GM18508 (cell line): ENCODE results near the gene ADGRV1.
A peak's percentile ranks its signal among the peaks of the same experiment; 100 is the strongest.

Experiments used
- ATAC-seq: cut with Tn5 transposase; IDR thresholded peaks from one replicate; pipeline ENCODE4 v1.9.1; 2021; ENCODE audit warnings: moderate number of reproducible peaks; ENCODE audit not compliant: insufficient read depth, unreplicated experiment

The ADGRV1 gene

DNA sequence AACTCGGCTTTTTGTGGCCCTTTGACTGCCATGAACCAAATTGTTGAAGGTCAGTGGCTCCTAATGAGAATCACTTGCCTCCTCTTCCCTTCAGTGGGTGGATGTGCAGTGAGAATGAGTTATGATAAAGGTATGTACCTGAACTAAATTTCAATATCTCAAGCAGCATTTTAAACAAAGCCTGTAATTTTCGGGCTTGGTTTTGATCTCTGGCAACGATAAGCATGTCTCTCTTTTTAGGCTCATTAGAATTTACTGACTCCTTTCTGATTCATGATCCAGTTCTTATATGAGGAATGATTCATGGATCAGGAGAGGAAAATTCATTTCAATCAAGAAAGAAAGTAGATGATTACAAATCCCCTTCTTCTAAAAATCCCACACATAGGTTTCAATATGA, 519.0 kb downstream of the ADGRV1 start:
- no peak for ATAC-seq

DNA sequence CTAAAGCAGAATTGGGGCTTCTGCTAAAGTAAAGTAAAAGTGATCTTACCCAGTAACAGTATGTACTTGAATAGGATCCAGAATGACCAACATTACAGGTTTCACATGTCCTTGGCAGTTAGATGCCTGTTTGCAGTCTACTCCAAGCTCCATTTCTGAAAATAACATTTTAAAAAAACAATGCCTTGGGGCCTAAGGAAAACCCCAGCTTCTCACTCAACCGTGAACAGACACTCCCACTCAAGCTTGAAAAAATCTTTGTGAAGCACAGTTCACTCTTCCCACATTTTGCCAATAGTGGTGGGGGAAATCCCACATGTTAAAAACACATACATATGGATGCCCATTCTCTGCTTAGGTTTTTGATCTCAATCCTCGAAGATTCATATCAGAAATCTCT, 520.4 kb downstream of the ADGRV1 start:
- no peak for ATAC-seq

DNA sequence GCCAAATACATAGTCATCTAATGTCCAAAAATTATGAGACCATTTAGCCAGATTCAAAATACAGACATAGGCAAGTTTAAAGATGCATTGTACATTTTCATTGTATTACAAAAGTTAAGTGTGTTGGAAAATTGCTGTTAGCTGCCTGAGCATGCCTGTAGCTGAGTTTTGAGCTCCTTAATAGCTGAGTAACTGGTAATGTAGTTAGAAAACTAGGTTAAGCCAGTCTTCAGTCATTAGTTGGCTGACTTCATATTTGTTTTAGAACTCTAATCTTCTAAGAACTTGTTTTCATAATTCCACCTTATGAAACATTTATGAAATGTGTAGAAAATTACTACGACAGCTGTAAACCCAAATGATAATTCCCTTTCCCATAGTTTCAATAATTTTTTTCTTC, 531.2 kb downstream of the ADGRV1 start:
- no peak for ATAC-seq

DNA sequence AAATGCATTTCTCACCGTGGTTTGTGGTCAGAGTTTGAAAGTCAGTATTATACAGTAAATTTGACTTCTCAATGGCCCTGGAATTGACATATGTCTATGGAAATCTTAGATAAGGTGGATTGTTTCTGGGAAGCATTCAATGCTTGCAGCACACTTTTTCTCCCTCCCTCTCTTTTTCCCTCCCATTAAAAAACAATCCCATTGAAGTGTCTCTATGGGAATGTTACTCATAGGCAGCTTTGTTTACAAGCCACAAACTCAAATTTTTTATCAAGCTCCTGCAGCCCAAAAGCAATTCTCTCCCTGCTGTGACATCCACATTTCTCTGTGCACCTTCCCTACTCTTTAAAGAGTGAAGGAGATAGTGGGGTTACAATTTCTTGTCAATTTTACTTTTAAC, 532.4 kb downstream of the ADGRV1 start:
- no peak for ATAC-seq

DNA sequence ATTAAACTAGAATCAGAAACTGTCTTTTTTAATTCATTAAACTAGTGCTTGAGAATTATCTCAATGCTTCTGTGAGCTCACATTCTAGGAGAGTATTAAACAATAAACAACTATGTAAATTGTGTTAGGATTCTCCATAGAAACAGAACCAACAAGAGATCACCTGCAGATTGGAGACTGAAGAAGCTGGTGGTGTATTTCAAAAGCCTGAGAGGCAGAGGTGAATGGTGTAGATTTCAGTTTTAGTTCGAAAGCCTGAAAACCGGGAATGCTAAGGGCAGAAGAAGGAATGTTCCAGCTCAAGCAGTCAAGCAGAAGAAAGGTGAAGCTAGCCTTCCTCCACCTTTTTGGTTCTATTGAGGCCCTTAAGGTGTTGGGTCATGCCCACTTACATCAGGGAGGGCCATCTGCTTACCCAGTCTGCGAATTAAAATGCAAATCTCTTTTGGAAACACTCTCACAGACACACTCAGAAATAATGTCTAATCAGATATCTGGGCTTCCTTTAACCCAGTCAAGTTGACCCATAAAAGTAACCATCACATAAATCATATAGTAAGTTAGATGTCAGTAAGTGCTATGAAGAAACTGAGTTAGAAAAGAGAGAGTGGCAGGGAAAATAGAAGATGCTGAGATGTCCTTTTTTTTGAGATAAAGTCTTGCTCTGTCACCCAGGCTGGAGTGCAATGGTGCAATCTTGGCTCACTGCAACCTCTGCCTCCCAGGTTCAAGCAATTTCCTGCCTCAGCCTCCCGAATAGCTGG, 533.1 kb downstream of the ADGRV1 start:
- no peak for ATAC-seq

DNA sequence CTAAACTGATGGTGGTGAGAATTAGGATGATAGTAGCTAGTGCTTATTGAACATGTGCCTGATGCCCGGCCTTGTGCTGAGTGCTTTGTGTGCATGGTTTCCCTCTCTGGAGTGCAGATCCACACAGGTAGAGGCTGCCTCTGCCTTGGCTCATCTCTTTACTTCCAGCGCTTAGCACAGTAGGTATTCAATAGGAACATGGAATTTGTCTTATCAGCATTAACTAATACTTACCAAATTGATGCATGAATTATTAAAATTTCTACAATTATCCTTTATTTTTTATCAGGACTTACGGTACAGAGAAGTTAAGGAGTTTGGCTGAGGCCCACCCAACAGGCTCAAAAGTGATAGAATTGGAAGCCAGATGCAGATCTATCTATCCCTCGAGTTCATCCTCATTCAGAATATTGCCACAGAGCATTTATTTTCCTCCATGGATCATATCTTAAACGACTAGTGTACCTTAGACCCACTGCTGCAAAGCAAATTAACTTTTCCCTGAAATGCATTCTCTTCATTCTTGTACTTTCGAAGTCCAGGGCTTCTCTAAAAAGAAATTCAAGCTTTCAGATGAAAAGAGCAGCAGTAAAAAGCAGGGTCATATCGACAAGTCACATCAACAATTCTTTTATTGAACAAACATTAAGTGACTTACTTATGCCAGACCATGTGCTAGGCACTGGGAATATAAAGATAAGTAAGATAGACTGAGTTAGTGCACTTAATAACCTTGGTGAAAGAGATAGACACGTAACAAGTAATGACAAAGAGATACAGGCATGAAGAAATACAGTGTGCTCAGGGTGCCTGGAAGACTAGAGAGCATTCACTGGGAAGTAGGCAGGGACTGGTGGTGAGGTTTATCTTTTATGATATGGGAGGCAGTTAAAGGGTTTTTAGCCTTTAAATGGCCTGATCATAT, 534.5 kb downstream of the ADGRV1 start:
- no peak for ATAC-seq

DNA sequence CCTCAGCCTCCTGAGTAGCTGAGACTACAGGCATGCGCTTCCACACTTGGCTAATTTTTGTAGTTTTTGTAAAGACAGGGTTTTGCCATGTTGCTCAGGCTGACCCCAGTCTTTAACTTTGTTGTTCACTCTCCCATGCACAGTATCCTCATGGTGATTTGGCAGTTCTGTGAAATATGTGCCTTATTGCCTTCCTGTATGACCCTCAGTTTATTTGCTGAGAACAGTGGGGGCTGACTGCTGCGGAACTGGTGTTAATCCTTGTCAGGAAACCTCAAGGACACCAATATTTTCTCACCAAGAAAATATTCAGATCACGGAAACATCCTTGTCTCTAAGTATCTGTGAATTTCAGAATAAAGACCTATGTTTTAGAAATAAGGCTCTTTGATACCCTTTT, 536.7 kb downstream of the ADGRV1 start:
- ATAC-seq: no peak

DNA sequence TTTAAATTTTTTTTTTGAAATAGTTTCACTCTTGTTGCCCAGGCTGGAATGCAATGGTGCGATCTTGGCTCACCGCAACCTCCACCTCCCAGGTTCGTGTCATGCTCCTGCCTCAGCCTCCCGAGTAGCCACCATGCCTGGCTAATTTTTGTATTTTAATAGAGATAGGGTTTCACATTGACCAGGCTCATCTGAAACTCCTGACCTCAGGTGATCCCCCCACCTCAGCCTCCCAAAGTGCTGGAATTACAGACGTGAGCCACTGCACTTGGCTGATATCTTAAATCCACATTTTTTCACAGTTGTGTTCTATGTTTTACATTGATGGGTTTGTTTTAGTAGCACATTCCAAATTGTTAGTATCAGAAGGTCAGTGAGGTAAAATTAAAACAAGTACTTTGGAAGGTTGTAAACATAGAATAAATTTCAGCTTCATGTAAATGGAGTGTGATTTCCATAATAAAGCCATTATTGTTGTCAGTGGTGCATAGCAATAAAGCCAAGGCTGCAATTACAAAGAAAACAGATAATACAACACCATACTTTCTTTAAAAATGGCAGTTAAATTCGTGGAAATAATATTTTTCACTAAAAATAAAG, 537.3 kb downstream of the ADGRV1 start:
- ATAC-seq: no peak

DNA sequence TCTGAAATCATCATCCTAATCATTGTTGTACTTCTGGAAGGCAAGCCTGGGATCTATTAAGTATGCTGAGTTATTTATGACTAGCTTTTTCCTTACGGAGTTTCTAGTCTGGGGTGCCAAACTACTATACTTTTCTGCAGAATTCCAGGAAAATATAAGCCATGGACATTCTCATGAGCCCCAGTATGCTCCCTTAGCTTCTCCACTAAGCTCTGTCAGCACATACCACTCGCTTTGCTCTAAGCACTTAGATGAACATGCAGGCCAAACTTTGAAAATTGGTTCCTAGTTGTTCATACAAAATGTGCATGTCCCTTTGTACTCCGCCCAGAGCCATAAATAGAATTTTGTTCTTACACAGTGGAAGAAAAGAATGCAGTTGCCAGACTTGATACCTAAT, 539.9 kb downstream of the ADGRV1 start:
- no peak for ATAC-seq

DNA sequence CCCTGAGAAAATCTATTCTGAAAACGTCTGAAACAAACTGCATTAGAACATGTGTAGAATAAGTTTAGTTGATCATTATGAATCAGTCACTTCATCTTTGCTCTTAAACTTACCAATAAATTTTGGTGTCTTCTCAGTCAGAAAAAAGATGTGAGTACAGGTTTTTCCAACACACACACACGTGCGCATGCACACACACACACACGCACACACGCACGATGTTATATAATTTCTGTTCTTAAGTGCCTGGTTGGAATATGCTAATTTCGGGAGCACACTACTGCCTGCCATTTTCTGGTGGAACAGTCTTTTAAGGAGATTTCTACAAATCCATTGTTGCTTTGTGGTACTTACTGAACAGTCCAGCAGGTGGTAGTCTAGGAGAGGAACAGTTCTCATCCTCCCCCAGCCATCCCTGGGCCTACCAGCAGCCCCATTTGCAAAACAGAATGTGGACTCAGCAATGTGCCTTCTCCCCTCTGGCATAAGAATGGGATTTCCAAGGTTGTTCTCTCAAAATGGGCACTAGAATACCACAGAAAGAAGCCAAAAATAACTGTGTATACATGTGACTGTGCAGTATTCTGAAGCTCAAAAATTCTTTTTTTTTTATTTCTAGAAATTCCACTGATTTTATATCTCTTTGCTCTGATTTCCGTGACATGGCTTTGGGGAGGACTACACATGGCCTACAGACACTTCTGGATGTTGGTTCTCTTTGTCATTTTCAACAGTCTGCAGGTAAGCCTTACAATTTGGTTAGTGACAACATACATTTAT, 543.2 kb downstream of the ADGRV1 start:
- peak; percentile 83 for ATAC-seq

DNA sequence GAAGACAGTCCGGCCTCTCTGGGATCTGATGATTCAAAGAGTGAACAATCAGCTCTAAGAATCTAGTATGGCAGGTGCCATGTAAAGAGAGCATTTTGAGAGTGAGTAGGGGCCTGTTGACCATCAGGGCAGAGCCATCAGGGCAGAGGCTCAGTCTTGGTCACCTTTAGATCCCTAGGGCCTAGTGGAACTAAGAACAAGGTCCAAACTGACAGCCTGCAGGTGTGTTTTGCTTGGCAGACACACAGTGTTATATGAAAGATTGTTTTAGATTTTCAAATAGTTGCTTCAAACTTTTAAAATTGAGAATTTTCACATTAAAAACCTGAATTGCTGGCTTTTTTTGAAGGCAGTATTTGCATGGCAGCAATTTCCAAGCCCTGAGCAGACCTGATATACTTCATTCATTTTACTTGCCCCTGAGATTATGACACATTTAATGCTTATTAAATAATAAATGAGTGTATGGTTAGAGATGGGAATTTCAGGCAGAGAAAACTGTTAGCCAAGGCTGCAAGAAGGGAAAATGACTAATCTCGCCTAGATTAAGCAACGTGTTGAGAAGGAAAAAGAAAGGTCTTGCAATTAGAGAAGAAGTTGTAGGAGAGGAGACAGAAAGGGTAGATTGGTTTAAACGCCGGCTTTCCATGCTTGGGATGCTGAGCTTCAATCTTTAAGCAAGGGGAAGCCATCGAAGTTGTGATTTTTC, 544.9 kb downstream of the ADGRV1 start:
- no peak for ATAC-seq

DNA sequence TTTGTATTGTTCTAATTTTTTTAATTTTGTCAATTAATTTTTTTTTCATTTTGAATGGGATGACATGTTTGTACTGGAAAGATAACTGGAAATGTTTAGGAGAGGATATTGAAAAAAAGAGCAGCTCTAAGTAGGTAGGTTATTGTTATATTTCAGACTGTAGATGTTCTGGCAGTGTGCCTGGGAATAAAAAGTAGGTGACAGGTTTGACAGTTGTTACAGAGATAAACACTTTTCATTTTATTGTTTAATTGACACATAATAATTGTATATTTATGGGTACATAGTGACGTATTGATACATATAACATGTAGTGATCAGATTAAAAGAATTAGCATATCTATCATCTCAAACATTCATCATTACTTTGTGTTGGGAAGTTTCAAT, 545.5 kb downstream of the ADGRV1 start:
- no peak for ATAC-seq

DNA sequence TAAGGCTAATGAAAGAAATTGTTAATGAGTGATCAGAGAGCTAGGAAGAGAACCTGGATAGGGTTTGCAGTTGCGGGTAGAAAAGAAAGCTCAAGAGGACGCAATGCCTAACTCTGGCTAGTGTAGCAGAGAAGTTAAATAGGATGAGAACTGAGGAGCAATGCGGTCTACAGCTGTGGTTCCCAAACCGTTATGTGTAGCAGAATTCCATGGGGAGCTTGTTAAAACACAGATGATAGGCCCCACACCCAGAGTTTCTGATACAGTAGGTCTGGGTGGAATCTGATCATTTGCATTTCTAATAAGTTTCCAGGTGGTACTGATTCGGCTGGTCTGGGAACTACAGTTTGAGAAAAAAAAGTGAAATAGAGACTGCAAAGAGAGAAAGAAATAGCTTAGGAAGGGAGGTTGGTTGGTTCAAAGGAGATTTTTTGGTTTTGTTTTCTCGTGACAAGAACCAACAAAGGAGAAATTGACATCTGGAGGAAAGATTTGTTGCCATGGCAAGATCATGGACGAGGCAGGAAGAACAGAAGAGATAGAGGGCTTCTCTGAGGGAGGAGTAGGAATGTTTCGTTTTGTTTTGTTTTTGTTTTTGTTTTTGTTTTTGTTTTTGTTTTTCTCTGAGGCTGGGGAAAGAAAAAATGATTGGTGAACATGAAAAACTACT, 548.4 kb downstream of the ADGRV1 start:
- ATAC-seq: no peak

DNA sequence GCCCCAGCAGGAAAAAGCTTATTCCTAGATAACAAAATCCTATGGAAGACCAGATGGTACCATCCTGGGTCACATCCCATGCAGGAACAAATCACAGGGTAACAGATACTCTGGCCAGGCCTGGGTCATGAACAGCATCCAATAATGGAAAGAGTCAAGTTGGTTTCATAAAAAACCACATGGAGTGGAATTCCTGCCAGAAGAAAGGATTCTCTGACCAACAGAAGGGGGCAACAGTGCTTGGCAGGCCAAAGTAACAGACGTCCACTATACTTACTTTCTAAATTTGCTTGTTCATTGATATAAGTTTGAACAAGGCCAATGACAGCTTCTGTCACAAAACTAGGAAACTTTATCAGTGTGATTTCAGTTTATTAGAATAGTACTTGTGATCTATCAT, 551.0 kb downstream of the ADGRV1 start:
- ATAC-seq: no peak

DNA sequence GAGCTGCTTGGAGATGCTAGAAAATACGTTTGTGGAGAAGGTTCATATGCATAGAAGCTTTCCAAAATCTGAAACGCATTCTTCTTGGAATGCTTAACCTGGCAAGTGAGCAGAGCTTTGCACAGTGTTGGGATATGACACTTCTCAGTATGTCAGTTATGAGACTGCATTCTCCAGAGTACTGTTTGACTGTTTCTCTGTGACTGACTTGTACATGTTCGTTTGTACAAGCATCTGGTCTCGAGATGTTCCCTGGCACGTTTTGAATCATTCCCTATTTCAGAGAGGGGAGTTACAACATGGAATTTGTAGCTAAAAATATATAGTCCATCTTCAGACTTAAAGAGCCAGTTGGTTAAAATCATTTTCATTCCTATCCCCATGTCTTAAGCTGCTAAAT, 552.1 kb downstream of the ADGRV1 start:
- ATAC-seq: no peak

DNA sequence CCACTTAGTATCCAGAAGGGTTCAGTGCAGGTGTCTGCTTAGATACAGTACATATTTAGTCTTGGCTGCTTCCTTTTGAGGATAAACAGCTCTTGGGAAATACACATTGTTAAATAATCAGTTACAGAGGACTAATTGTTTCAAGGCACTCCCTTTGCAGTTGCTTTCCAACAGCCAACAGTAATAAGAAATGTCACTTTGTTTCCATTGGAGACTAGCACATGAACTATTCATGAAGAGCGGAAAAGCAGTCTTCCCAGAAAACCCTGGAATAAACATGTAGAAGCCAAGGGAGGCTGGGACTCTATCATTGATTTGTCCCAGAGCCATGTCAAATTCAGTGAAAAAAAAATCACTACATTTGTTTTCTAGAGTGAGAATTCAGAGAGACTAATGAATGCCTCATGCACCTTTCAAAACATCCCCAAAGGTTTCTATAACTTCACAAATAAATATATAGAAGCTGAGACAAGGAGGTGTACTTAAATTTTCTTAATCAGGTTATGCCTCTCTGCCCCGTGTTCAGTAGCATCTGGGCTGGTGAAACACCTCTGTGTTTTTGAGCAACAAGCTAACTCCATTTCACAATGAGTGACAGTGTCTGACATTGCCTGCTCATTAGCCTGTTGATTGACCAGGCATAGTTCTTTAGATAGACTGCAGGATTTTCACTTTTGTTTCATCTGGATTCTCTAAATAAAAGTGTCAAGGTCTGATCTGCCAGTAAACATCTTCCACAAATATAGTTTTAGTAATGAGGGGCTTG, 553.1 kb downstream of the ADGRV1 start:
- no peak for ATAC-seq

DNA sequence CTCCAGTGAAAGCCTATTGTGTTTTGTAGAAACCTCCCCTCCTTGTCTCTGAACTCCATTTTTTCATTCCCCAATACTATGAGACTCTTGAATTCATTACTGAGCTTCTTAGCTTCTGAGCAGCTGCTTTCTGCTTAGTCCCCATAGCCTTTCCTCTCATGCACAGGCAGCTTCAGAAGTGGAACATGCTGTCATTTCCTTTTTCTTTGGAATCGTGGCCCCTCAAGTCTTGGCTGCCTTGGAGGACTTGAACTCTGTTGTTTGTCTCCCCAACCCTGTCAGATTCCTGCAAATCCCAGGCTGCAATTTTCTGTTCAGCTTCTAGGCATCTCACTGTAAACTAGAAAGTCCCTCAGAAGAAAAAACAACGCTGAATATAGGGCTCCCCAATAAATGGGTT, 556.1 kb downstream of the ADGRV1 start:
- ATAC-seq: no peak

DNA sequence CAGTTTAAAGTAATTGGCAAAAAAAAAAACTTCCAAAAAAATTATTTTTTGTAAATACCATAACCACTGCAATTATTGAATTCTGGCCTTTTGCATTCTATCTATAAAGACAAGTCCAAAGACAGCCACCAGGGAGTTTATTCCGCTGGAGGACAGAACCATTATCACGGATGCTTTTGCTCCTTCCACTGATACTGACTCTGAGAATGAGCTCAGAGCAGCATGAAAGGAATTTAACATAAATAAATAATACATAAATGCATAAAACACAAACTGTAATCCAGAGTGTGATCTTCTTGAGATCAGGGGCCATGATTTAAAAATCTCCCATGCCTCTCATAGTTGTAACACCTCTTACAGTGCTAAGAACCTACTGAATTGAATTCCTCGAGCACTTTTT, 559.8 kb downstream of the ADGRV1 start:
- no peak for ATAC-seq

DNA sequence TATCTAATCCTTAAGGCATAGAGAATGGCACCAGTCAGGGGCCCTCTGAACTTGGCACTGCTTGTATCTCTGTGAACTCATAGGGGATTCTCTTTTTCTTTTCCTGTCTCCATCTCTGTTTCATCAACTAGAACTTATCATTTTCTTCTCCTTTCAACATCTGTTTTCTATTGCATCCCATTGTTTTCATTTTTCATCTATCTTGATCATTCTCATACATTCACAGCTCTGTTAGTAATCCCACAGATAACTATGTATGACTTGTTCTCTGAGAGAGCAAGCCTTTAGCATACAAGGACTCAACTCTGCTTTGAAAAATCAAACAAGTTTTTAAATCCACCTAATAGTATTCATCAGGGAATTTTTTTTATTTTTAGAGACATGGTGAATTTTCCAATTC, 560.2 kb downstream of the ADGRV1 start:
- ATAC-seq: no peak
